ENCODE measurements around the gene MYRIP. TPM values are rescaled to one million over a fixed set of nuclear protein-coding genes. Genes with fewer than 3 reads are reported as not detected.
A peak's percentile ranks its signal among the peaks of the same experiment; 100 is the strongest.

MYRIP gene
- total RNA-seq, 1 donor from 2014 or later = 12.7 TPM

DNA sequence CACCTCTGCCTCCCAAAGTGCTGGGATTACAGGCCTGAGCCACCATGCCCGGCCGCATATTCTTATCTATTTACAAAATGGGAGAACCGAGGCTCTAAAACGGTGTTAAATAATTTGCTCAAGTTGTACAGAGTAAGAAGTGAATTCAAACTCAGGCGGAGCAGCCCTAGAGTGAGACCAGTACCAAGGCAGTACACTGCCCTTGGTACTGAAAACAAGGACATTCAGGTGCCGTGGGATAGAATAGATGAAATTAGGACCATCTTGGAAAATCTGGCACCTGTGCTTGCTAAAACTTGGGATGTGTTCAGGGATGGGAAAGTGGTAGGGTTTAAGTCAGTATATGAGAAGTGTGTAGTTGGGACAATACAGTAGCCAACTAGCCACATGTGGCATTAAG lies 100.7 kb downstream of the MYRIP start:
- Histone ChIP-seq H3K4me3 (no peak overlapping the region), H3K4me1 (peaks cover 0 to 9% of the 10 kb centered on the region in 2 donors), H3K27me3 (no peaks in the 10 kb centered on the region), H3K9me3 (no peaks in the 10 kb centered on the region), H3K27ac (no peak overlapping the region), H3K36me3 (no peaks in the 10 kb centered on the region)
- TF ChIP-seq, protein P1, sequence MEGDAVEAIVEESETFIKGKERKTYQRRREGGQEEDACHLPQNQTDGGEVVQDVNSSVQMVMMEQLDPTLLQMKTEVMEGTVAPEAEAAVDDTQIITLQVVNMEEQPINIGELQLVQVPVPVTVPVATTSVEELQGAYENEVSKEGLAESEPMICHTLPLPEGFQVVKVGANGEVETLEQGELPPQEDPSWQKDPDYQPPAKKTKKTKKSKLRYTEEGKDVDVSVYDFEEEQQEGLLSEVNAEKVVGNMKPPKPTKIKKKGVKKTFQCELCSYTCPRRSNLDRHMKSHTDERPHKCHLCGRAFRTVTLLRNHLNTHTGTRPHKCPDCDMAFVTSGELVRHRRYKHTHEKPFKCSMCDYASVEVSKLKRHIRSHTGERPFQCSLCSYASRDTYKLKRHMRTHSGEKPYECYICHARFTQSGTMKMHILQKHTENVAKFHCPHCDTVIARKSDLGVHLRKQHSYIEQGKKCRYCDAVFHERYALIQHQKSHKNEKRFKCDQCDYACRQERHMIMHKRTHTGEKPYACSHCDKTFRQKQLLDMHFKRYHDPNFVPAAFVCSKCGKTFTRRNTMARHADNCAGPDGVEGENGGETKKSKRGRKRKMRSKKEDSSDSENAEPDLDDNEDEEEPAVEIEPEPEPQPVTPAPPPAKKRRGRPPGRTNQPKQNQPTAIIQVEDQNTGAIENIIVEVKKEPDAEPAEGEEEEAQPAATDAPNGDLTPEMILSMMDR (IDR thresholded peaks at IDR 0.05) = no peak
- intact Hi-C loops (cut with DNase I) = no loop called here
- no peak for DNase-seq (ENCODE audit: low spot score in 2 of 2)

DNA sequence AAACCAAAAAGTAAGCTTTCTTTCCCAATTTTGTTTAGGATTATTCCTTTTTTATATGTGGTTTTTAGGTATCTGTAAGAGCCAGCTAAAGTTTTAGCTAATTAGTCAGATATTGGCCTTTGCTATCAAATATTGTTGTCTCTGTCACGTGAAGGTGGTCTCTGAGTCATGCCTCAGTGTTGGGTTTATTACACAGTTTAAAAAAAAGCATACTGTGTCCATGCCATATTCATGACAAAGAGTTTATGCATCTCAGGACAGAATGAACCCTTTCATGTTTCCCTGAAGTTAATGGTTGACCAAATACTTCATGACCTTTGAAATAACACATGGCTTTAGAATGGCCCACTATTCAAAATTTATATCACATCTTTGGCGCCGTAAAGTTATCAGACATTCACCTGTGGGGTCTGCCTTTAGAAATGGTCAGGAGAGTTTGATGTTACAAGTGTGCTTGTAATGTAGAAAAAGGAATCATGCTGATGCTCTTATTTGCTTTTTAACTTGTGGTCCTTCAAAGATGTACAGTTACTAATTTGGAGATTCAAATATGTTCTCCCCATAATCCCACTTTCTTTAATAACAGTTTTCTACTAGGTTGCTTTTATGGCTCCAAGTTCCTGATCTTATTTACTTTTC lies 101.5 kb downstream of the MYRIP start:
- Histone ChIP-seq H3K36me3 (no peaks in the 10 kb centered on the region), H3K27me3 (no peaks in the 10 kb centered on the region), H3K4me1 (peaks cover 0 to 9% of the 10 kb centered on the region in 2 donors), H3K9me3 (no peaks in the 10 kb centered on the region), H3K4me3 (no peak overlapping the region), H3K27ac (peak overlapping the region; percentile 37 to 73)
- intact Hi-C loops (cut with DNase I) = no loop called here
- TF ChIP-seq, protein P1 (IDR thresholded peaks at IDR 0.05) = no peak
- no peak for DNase-seq (ENCODE audit: low spot score in 2 of 2)

- Histone ChIP-seq H3K27ac (peak overlapping the region; percentile 37 to 73), H3K27me3 (no peaks in the 10 kb centered on the region), H3K4me1 (peaks cover 0 to 9% of the 10 kb centered on the region in 2 donors), H3K9me3 (no peaks in the 10 kb centered on the region), H3K4me3 (no peak overlapping the region), H3K36me3 (no peaks in the 10 kb centered on the region)
- intact Hi-C loops (cut with DNase I) = no loop called here
- no peak for DNase-seq (ENCODE audit: low spot score in 2 of 2)
- TF ChIP-seq, protein P1 (IDR thresholded peaks at IDR 0.05) = no peak
Observed at GRCh38 chr3:39911465-39912309, 102.3 kb downstream of the MYRIP start.

DNA sequence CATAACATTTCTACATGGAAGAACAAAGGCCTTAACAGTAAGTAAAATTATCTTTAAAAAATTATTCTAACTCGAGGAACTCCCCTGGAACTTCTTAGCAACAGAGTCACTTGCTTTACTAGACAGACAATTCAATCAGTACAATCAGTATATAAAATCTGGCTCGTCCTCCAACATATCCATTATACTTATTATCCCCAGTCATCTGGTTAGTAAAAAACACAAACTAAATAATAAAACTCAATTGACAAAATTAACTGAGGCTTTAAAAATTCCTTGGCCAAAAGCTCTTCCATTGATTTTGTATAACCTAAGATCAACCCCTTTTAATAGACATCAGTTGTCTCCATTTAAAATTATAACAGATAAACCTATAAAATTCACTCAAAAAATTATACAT lies 105.6 kb downstream of the MYRIP start:
- no peak for DNase-seq (ENCODE audit: low spot score in 2 of 2)
- H3K4me1 ChIP-seq = peaks cover 0 to 9% of the 10 kb centered on the region in 2 donors
- H3K4me3 ChIP-seq = no peak overlapping the region
- no peaks in the 10 kb centered on the region for H3K36me3 ChIP-seq
- H3K9me3 ChIP-seq = no peaks in the 10 kb centered on the region
- TF ChIP-seq, protein P1 (IDR thresholded peaks at IDR 0.05) = no peak
- H3K27ac ChIP-seq = no peak overlapping the region
- intact Hi-C loops (cut with DNase I) = no loop called here
- H3K27me3 ChIP-seq = no peaks in the 10 kb centered on the region

DNA sequence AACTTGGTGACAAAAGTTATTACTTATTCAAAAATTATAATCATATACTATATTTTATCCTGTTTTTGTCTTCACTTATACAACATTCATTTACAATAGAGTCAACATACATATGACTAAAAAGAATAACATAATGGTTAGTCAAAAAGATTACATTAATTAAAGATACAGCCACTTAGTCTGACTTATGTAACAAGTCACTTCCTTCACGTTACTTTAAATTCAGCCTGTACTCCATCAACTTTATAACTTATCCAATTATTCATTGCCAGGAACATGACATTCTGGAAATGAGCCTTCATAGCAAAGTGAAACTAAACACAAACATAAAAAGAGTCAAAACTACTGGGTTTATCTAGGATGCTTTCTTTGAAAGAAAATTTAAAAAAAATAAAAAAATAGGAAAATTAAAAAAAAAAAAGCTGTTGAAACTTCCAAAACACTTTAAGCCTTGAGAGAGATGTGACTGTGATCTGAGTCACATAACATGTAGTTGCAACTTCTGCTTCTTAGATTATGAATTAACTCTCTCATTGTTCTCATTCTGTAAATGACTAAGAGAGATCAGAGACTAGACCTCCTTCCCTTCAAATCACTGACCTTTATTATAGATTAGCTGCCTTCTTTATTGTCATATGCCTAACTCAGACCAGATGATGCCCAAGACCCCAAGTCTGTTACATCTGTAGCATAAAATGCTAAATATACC lies 107.8 kb downstream of the MYRIP start:
- Histone ChIP-seq H3K36me3 (no peaks in the 10 kb centered on the region), H3K27ac (no peak overlapping the region), H3K4me3 (no peak overlapping the region), H3K27me3 (no peaks in the 10 kb centered on the region), H3K9me3 (no peaks in the 10 kb centered on the region), H3K4me1 (no peaks in the 10 kb centered on the region)
- intact Hi-C loops (cut with DNase I) = no loop called here
- DNase-seq (ENCODE audit: low spot score in 2 of 2) = no peak
- TF ChIP-seq, protein P1 (IDR thresholded peaks at IDR 0.05) = no peak

Data from ascending aorta (tissue), 2 donors.